CD1c-positive myeloid dendritic cell (primary cell): ENCODE data around the gene PRDM16.

ENCODE experiments used
- DNase-seq: peaks from one replicate; pipeline ENCODE4 v3.0.0-alpha.2; 2016; ENCODE audit errors: extremely low spot score

Gene PRDM16

DNA sequence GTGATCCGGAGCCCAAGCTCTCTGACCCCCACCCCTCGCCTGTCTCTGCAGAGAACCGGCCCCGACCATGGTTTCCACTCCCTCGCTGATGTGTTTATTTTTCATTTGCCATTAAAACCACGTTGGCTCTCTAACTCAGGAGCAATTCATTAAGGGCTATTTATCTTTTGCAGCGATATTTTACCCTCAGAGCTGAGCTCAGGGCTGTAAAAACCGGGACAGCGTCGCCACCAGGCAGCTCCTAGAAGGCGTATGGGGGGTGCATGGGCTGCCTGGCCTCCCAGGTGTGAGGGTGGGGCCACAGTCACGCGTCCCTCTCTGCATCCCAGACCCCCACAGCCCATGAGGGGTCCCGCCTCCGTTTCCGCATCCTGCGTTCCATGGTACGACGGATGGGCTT is 71.4 kb downstream of the PRDM16 start:
- no peak for DNase-seq

- DNase-seq: no peak
Measured at GRCh38 chr1:3141129-3141528, 72.1 kb downstream of the PRDM16 start.

GRCh38 chr1:3141836-3142235 is 72.8 kb downstream of the PRDM16 start:
- no peak for DNase-seq

- DNase-seq: no peak
Measured at GRCh38 chr1:3142236-3142635, 73.2 kb downstream of the PRDM16 start.

- no peak for DNase-seq
Measured at GRCh38 chr1:3142751-3143150, 73.7 kb downstream of the PRDM16 start.

GRCh38 chr1:3145532-3146325 is 76.7 kb downstream of the PRDM16 start:
- no peak for DNase-seq

- DNase-seq: no peak
Measured at GRCh38 chr1:3146458-3146857, 77.5 kb downstream of the PRDM16 start.

DNA sequence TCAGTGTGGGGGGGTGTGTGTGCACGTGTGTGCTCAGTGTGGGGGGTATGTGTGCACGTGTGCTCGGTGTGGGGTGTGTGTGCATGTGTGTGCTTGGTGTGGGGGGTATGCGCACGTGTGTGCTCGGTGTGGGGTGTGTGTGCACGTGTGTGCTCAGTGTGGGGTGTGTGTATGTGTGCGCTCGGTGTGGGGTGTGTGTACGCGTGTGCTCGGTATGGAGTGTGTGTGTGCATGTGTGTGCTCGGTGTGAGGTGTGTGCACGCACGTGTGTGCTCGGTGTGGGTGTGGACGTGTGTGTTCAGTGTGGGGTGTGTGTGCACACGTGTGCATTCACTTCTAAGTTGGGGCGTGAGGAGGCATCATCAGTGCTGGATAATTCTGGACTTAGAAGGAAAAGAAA is 77.9 kb downstream of the PRDM16 start:
- DNase-seq: no peak

DNA sequence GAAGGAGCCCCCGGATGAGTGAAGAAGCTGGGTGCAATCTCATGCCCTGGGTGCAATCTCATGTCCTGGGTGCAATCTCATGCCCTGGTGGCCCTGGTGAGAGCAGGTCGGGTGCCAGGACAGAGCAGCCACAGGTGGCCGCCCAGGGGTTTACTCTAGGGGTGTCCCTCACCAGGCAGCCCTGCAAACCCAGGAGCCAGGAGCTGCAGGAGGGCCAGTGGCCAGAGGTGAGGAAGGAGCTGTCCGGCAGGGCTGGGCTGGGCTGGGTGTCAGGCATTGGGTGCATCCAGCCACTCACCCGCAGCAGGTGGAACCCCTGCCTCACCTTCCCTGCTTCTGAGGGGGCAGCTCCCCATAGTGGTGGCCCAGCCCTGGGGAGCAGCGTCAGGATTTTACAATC is 79.2 kb downstream of the PRDM16 start:
- no peak for DNase-seq

- DNase-seq: no peak
Measured at GRCh38 chr1:3149277-3149676, 80.3 kb downstream of the PRDM16 start.

DNA sequence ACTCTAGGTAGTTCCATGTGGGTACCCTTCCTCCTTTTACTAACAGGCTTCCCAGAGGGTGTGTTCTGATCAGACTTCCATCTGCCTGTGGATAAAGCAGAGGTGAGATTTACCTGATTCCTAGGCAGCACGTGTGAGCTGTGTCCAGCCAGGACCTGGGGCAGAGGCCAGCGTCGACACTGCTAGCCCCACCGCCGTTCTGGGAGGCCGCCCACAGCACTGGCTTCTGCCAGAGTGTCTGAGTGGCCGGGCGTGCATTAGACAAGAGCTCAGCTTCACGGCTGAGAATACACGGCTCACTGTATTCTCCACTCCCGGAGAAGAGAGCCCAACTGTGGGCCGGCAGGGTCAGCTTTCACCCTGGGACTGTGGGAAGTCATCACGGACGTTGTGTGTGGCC is 82.5 kb downstream of the PRDM16 start:
- no peak for DNase-seq

GRCh38 chr1:3152143-3152542 is 83.1 kb downstream of the PRDM16 start:
- DNase-seq: no peak

DNA sequence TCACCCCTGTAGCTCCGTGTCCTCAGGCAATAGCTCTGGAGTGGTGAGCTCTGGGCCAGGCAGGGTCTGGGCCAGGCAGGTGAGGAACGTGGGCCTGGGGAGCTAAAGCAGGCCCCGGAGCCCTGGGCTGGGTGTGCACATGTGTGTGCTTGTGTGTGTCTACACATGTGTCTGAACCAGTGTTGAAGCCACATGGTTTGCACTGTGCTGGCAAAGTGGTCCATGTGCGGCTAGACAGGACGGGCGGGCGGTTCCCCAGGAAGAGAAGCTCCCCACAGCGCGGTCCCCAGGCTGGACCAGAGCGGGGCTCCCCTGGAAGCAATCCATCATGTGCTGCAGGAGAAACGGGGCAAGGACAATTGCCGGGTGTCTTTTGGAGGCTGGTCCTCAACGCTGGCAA is 84.2 kb downstream of the PRDM16 start:
- no peak for DNase-seq

- DNase-seq: no peak
Measured at GRCh38 chr1:3153902-3154795, 85.1 kb downstream of the PRDM16 start.

GRCh38 chr1:3155056-3155925 is 86.3 kb downstream of the PRDM16 start:
- DNase-seq: no peak

DNA sequence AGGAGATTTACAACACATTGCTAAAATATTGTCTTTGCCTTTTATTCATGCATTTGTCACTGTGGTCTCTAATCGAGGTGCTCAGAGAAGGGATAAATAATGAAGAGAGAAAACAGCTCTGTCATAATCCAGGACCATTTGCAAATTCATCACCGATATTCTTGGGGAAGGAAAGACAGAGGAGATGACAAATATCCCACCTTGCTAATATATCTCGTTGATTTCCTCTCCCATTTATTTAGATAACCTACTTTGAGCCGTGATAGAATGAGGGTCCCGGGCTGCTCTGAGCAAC is 86.9 kb downstream of the PRDM16 start:
- no peak for DNase-seq

GRCh38 chr1:3156936-3157335 is 87.9 kb downstream of the PRDM16 start:
- no peak for DNase-seq

DNA sequence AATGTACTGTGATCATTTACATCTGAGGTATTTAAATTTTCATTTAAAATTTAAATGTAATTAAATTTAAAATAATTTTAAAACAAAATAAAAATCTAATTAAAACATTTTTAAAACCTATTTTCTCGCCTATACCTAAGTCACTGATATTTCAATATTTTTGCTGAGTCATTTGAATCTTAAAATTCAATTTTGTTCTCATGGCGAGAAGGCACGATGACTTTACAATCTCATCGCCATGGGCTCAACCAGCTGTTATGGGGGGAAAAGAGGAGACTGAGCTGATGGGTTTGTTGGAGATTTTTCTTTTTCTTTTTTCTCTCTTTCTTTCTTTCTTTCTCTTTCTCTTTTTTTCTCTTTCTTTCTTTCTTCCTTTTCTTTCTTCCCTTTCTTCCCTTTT is 89.3 kb downstream of the PRDM16 start:
- no peak for DNase-seq

DNA sequence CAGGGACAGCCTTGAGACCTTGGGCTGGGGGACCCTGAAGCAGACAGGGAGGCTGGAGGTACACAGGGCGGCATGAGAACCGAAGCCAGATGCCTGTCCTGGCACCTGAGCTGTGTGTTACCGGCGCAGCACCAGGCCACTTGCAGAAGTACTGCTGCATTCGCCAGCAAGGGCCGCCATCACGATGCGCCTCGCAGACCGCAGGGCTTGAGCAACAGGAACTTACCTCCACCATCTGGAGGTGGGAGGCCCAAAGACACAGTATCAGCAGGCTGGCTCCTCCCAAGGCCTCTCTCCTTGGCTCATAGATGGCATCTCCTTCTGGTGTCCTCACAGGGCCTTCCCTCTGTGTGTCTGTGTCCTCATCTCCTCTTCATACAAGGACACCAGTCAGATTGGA is 90.1 kb downstream of the PRDM16 start:
- DNase-seq: no peak

- no peak for DNase-seq
Measured at GRCh38 chr1:3159996-3160395, 91.0 kb downstream of the PRDM16 start.

GRCh38 chr1:3160647-3161145 is 91.7 kb downstream of the PRDM16 start:
- no peak for DNase-seq

DNA sequence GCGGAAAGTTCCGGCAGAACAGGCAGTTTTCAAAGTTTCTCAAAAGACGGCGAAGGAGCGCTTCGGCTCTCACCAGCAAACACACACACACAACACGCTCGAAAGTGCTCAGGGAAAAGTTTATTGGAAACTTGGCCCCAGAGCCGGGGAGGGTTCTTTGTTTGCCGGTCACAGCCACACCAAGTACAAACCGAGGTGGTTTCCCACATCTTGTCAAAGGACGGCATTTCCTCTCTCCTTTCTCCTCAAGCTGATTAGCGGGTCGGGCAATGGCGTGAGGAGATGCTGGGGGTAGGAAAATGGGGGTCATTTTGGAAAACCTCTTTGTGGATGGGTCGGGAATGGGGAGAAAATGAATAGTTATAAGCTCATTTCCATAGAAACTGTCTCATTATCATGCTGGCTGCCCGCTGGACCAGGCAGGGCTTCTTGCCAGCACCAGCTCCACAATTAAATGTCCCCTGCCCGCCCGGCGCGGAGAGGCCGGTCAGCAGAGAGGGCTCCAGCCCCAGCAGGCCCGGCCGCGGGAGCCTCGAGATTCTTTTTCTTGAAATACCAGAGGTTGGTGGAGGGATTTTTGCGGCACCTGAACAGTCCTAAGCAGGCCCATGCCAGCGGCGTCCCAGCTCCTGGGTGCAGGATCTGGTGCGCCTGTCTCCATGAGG is 92.3 kb downstream of the PRDM16 start:
- DNase-seq: no peak
